SK-N-MC (cell line): Measurements from ENCODE around the gene PIAS1.

ENCODE experiments used
- EZH2 ChIP-seq: fragments of 200-600 bp; sonication (generic); IDR thresholded peaks from one replicate; pipeline ENCODE4 v1.6.1; 2017; ENCODE audit warnings: antibody characterized with exemption
- FOXP2 ChIP-seq: optimal IDR thresholded peaks from 2 replicates; pipeline ENCODE3; 2011; ENCODE audit warnings: mild to moderate bottlenecking, moderate library complexity; ENCODE audit not compliant: insufficient read depth; ENCODE audit errors: extremely low read length, control extremely low read depth
- POLR2AphosphoS5 ChIP-seq: IDR thresholded peaks from 2 replicates; pipeline ENCODE4 v1.6.1; 2012; ENCODE audit warnings: mild to moderate bottlenecking, low read depth, low read length, borderline replicate concordance

- TF ChIP-seq POLR2AphosphoS5: no peak
- TF ChIP-seq EZH2: no peak
- TF ChIP-seq FOXP2: no peak
Observed at GRCh38 chr15:68042855-68043222, 11.3 kb upstream of the PIAS1 start.
